GM21825 (cell line): ENCODE results near the gene SYT13.

Experiments used
- ATAC-seq: cut with Tn5 transposase; IDR thresholded peaks from one replicate; pipeline ENCODE4 v1.9.1; 2021; ENCODE audit warnings: mild to moderate bottlenecking, moderate library complexity; ENCODE audit not compliant: unreplicated experiment

The SYT13 gene

GRCh38 chr11:45275828-45276227 is 10.3 kb downstream of the SYT13 start:
- ATAC-seq = no peak

- ATAC-seq = no peak
These were observed 11.9 kb downstream of the SYT13 start for GRCh38 chr11:45274206-45274605.

GRCh38 chr11:45273509-45273908 is 12.6 kb downstream of the SYT13 start:
- ATAC-seq = no peak

GRCh38 chr11:45272701-45273100 is 13.4 kb downstream of the SYT13 start:
- ATAC-seq = no peak

- no peak for ATAC-seq
These were observed 15.0 kb downstream of the SYT13 start for GRCh38 chr11:45270946-45271716.

DNA sequence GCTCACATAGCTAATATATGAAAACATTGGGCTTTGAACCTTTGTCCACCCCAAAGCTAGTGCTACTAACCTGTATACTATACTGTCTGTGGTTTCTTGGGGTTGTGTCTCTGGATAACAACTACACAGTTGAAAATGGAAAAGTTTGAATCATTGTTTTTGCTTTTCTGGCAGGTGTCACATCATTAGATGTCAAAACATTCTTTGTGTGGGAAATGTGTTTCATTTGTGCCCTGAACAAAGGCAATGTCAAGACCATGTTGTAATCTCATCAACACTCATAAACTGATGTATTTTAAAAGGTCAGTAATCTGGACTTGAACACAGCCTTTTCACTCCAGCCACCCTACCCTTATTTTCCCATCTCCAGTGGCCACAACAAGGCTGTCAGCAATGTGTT is 16.5 kb downstream of the SYT13 start:
- no peak for ATAC-seq

- no peak for ATAC-seq
These were observed 18.4 kb downstream of the SYT13 start for GRCh38 chr11:45267652-45268299.

DNA sequence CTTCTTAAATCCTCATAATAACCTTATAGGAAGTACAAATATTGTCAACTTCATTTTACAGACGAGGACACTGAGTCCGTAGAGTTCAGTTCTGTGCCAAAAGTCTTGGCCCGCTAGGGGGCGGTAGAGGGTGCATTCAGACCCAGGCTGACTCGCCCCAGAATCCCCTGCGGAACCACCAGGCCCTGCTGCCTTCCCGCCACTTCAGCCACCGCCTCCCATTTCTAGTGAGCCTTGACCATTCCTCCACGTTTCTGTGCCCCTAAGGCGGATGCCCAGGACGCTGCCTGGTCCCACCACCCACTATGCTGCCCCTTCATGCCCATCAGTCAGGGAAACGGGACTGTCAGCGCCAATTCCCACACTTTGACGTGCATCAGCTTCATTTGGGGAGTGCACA is 19.1 kb downstream of the SYT13 start:
- ATAC-seq = no peak

- no peak for ATAC-seq
These were observed 19.5 kb downstream of the SYT13 start for GRCh38 chr11:45266676-45267020.

GRCh38 chr11:45265969-45266675 is 20.0 kb downstream of the SYT13 start:
- ATAC-seq = no peak

GRCh38 chr11:45264839-45265515 is 21.2 kb downstream of the SYT13 start:
- no peak for ATAC-seq

DNA sequence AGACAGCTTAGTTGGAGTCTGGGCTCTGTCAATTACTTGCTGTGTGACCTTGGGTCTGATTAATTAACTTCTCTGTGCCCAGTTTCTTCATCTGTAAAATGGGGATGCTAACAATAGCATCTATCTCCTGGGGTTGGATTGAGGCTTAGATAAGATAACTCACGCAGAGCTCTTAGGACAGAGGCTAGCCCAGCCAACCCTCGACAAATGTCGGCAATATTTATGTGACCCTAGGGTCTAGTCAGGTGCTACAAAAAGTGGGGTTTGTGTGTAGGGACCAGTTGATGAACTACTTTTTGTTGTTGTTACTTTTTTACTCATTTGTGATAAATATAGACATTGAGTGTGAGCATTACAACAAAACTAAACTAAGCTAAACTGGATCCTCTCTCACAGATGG is 22.4 kb downstream of the SYT13 start:
- ATAC-seq = no peak

GRCh38 chr11:45262900-45263299 is 23.2 kb downstream of the SYT13 start:
- ATAC-seq = no peak

DNA sequence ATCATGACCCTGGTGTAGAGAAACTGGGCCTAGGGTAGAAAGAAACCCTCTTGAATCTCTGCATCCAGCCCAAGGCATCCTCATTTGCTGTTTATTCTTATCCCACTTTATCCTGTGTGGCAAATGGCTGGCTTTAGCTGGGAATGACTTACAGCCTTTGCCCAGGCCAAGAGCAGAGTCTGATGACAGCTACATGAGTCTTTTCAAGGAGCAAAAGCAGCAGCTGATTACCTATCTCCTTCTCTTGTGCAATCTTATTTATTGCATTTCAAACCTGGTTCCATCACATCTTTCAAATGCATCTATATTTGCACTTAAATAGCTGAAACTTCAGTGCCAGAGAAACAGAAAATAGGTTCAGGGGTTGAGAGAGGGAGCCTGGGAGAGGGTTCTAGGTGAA is 26.1 kb downstream of the SYT13 start:
- ATAC-seq = no peak

GRCh38 chr11:45259592-45259991 is 26.5 kb downstream of the SYT13 start:
- ATAC-seq = no peak

- no peak for ATAC-seq
These were observed 27.1 kb downstream of the SYT13 start for GRCh38 chr11:45258982-45259530.

DNA sequence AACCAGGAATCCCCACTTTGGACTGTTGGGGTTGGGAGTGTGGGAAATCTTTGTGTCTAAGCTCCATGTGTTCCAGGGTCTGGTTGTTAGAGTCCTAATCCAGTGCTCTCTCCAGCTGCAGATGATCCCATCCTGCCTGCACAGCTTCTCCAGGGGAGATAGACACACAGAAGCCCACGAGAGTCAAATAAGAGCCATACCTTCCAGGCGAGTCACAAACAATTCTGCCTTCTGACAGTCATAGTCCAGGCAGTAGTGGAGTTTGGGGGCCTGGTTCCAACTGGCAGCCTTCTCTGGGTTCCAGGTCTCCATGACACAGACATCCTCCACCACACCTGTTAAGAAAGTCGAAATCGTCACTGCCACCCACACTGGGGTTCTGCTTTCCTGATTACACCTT is 32.1 kb downstream of the SYT13 start:
- no peak for ATAC-seq

- ATAC-seq = no peak
These were observed 32.5 kb downstream of the SYT13 start for GRCh38 chr11:45253640-45254039.

DNA sequence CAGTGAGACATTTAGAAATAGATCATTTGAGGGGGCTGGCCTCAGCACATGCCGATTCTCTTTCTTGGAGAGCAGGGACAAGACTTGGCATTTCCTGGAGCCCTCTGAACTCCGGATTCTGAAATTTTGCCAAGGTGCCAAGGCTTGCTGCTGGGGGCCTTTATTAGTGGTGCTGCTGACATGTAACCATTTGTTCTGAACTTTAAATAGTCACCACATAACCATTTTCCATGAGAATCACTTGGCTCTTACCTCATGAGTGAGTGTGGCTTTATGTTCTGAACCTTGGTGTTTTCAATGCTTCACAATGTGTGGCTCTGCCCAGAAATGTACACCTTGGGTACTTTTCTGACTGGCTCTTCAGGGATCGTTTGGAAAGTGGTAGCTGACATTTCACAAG is 33.3 kb downstream of the SYT13 start:
- ATAC-seq = no peak

GRCh38 chr11:45252134-45252856 is 33.8 kb downstream of the SYT13 start:
- no peak for ATAC-seq
